Epithelial cell of proximal tubule (primary cell): ENCODE measurements around the gene ATCAY. TPM values are rescaled to one million over a fixed set of nuclear protein-coding genes. Genes with fewer than 3 reads are reported as not detected.

Source experiments
- DNase-seq: peaks from one replicate; pipeline ENCODE4 v3.0.0-alpha.2; 2011; ENCODE audit warnings: low read depth
- H3K4me3 ChIP-seq: 2 replicates; pipeline ENCODE4 v1.5.1; 2011; ENCODE audit warnings: low read depth, mild to moderate bottlenecking, low read length
- CTCF ChIP-seq: conservative IDR thresholded peaks from 2 replicates; pipeline ENCODE4 v1.5.1; 2012; ENCODE audit warnings: low read depth, mild to moderate bottlenecking, low read length
- total RNA-seq: library from RNA; depleted of rRNA; stranded (reverse); fragments of >200 nt; gene quantifications from 2 replicates; pipeline ENCODE4 v1.2.3, GENCODE V29; 2015

The ATCAY gene
- total RNA-seq, 1 donor from 2014 or later, result not detected

- no peak for TF ChIP-seq CTCF
- H3K4me3 ChIP-seq, result no peak overlapping the region
- no peak for DNase-seq
These were observed 96.2 kb downstream of the ATCAY start for GRCh38 chr19:3976495-3977241.

Other genes starting within 250 kb of the ATCAY start
- gene PIP5K1C, start 180.2 kb upstream of the ATCAY start, total RNA-seq, result 11.7 and 20.4 TPM in 2 replicates
- gene TJP3, start 172.3 kb upstream of the ATCAY start, total RNA-seq, result 1.9 and 3.8 TPM in 2 replicates
- gene APBA3, start 119.0 kb upstream of the ATCAY start, total RNA-seq, result 24.6 and 25.8 TPM in 2 replicates
- gene MRPL54, start 118.0 kb upstream of the ATCAY start, total RNA-seq, result 102 and 105 TPM in 2 replicates
- gene RAX2, start 108.5 kb upstream of the ATCAY start, total RNA-seq, result not detected in 2 replicates
- 0.29 TPM in 1 of 2 replicates, not detected in the other for gene MATK, start 94.3 kb upstream of the ATCAY start, total RNA-seq
- not detected in 2 replicates for gene ZFR2, start 11.6 kb upstream of the ATCAY start, total RNA-seq
- gene NMRK2, start 52.4 kb downstream of the ATCAY start, total RNA-seq, result not detected in 2 replicates
- 112 and 124 TPM in 2 replicates for gene DAPK3, start 90.4 kb downstream of the ATCAY start, total RNA-seq
- 1,327 and 1,998 TPM in 2 replicates for gene EEF2, start 104.8 kb downstream of the ATCAY start, total RNA-seq
- gene PIAS4, start 127.1 kb downstream of the ATCAY start, total RNA-seq, result 26.7 and 31.5 TPM in 2 replicates
- 22.1 and 28.1 TPM in 2 replicates for gene ZBTB7A, start 186.2 kb downstream of the ATCAY start, total RNA-seq
- gene MAP2K2, start 243.4 kb downstream of the ATCAY start, total RNA-seq, result 123 and 138 TPM in 2 replicates